ENCODE data around the gene PIGU. TPM values are rescaled to one million over a fixed set of nuclear protein-coding genes. Genes with fewer than 3 reads are reported as not detected.
"Not testable (repeated sequence)": the region's sequence is repeated elsewhere in the genome, so short reads cannot be mapped to it uniquely, and the experiment has no call there.

PIGU gene
- total and polyA plus RNA-seq, 2 donors (not counting 1 experiment from before 2014, with no cell fraction given) = 6.4 to 42.6 TPM

DNA sequence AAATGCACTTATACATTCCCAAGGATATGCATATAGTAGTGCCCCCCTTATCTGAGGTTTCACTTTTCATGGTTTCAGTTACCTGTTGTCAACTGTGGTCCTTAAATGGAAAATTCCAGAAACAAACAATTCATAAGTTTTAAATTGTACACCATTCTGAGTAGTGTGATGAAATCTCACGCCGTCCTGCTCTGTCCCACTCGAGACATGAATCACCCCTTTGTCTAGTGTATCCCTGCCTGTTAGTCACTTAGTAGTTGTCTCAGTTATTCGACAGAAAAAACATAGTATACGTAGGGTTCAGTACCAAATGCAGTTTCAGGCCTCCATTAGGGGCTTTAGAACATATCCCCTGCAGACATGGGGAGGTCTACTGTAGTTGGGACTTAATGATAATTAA lies 61.4 kb downstream of the PIGU start:
- H3K9ac ChIP-seq (ENCODE audit: insufficient read depth, low read length) = no peak overlapping the region
- no peak overlapping the region for H3K4me3 ChIP-seq (replicated peaks in 1 of 4; ENCODE audit: control extremely low read depth in 1 of 4, insufficient read depth in 1 of 4, low read depth in 3 of 4, low read length in 4 of 4)
- no peaks in the 10 kb centered on the region for H3K9me3 ChIP-seq (ENCODE audit: control insufficient read depth, insufficient read depth, low read depth, low read length)
- peak in 1 of 2 donors; percentile 39 for DNase-seq (ENCODE audit: low read depth in 2 of 2)
- H3K79me2 ChIP-seq (ENCODE audit: control insufficient read depth, insufficient read depth, low read length) = no peaks in the 10 kb centered on the region
- H2AFZ ChIP-seq (ENCODE audit: low read length) = no peak overlapping the region
- no peaks in the 10 kb centered on the region for H3K36me3 ChIP-seq (ENCODE audit: control insufficient read depth, insufficient read depth, low read length)
- H3K27me3 ChIP-seq (ENCODE audit: control insufficient read depth, insufficient read depth, low read length) = no peaks in the 10 kb centered on the region
- no peak for TF ChIP-seq EZH2 (IDR thresholded peaks at IDR 0.05; ENCODE audit: low read length, missing control alignments)
- TF ChIP-seq, protein P1, sequence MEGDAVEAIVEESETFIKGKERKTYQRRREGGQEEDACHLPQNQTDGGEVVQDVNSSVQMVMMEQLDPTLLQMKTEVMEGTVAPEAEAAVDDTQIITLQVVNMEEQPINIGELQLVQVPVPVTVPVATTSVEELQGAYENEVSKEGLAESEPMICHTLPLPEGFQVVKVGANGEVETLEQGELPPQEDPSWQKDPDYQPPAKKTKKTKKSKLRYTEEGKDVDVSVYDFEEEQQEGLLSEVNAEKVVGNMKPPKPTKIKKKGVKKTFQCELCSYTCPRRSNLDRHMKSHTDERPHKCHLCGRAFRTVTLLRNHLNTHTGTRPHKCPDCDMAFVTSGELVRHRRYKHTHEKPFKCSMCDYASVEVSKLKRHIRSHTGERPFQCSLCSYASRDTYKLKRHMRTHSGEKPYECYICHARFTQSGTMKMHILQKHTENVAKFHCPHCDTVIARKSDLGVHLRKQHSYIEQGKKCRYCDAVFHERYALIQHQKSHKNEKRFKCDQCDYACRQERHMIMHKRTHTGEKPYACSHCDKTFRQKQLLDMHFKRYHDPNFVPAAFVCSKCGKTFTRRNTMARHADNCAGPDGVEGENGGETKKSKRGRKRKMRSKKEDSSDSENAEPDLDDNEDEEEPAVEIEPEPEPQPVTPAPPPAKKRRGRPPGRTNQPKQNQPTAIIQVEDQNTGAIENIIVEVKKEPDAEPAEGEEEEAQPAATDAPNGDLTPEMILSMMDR (conservative IDR thresholded peaks at IDR 0.05 in 1 of 2, IDR thresholded peaks at IDR 0.05 in 1 of 2; ENCODE audit: low read depth in 1 of 2, low read length in 2 of 2) = no peak
- no peaks in the 10 kb centered on the region for H4K20me1 ChIP-seq (ENCODE audit: control insufficient read depth, extremely low read depth, insufficient read depth, low read length)
- H3K4me2 ChIP-seq (ENCODE audit: extremely low read depth, insufficient read depth, low read length) = no peak overlapping the region
- no peak overlapping the region for H3K27ac ChIP-seq (ENCODE audit: insufficient read depth, low read length)
- no peaks in the 10 kb centered on the region for H3K4me1 ChIP-seq (ENCODE audit: control insufficient read depth, extremely low read depth, insufficient read depth, low read length)

DNA sequence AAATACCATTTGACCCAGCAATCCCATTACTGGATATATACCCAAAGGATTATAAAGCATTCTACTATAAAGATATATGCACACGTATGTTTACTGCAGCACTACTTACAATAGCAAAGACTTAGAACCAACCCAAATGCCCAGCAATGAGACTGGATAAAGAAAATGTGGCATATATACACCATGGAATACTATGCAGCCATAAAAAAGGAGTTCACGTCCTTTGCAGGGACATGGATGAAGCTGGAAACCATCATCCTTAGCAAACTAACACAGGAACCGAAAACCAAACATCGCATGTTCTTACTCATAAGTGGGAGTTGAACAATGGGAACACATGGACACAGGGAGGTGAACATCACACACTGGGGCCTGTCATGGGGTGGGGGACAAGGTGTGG lies 64.9 kb downstream of the PIGU start:
- H3K4me1 ChIP-seq (ENCODE audit: control insufficient read depth, extremely low read depth, insufficient read depth, low read length); H3K27me3 ChIP-seq (ENCODE audit: control insufficient read depth, insufficient read depth, low read length); H3K9ac ChIP-seq (ENCODE audit: insufficient read depth, low read length); H3K27ac ChIP-seq (ENCODE audit: insufficient read depth, low read length); H3K9me3 ChIP-seq (ENCODE audit: control insufficient read depth, insufficient read depth, low read depth, low read length); H3K36me3 ChIP-seq (ENCODE audit: control insufficient read depth, insufficient read depth, low read length); H3K4me2 ChIP-seq (ENCODE audit: extremely low read depth, insufficient read depth, low read length); H2AFZ ChIP-seq (ENCODE audit: low read length); DNase-seq (ENCODE audit: low read depth in 2 of 2); H3K79me2 ChIP-seq (ENCODE audit: control insufficient read depth, insufficient read depth, low read length); H3K4me3 ChIP-seq (replicated peaks in 1 of 4; ENCODE audit: control extremely low read depth in 1 of 4, insufficient read depth in 1 of 4, low read depth in 3 of 4, low read length in 4 of 4); H4K20me1 ChIP-seq (ENCODE audit: control insufficient read depth, extremely low read depth, insufficient read depth, low read length): not testable (repeated sequence)

DNA sequence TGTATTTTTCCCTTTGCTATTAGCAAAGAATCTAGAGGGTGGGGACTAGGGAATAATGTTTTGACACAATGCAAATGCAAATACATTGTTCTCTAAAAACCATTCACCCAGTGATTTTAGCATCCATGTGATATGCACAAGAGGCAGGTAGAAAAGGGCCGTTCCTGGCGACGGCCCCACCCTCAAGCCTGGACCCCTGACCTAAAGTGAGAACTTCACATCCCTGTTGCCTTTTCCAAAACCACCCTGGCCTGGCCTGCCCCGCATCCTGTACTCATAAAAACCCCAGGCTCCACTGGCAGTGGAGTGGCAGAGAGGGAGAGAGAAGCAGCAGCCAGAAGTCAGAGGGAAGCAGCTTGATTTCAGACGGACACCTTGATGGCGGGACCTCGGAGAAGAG lies 69.8 kb downstream of the PIGU start:
- Histone ChIP-seq H4K20me1 (ENCODE audit: control insufficient read depth, extremely low read depth, insufficient read depth, low read length) (no peaks in the 10 kb centered on the region), H3K79me2 (ENCODE audit: control insufficient read depth, insufficient read depth, low read length) (no peaks in the 10 kb centered on the region), H3K36me3 (ENCODE audit: control insufficient read depth, insufficient read depth, low read length) (no peaks in the 10 kb centered on the region), H2AFZ (ENCODE audit: low read length) (no peak overlapping the region), H3K4me3 (replicated peaks in 1 of 4; ENCODE audit: control extremely low read depth in 1 of 4, insufficient read depth in 1 of 4, low read depth in 3 of 4, low read length in 4 of 4) (no peak overlapping the region), H3K4me1 (ENCODE audit: control insufficient read depth, extremely low read depth, insufficient read depth, low read length) (no peaks in the 10 kb centered on the region), H3K9me3 (ENCODE audit: control insufficient read depth, insufficient read depth, low read depth, low read length) (no peaks in the 10 kb centered on the region), H3K4me2 (ENCODE audit: extremely low read depth, insufficient read depth, low read length) (no peak overlapping the region), H3K27me3 (ENCODE audit: control insufficient read depth, insufficient read depth, low read length) (no peaks in the 10 kb centered on the region), H3K9ac (ENCODE audit: insufficient read depth, low read length) (no peak overlapping the region), H3K27ac (ENCODE audit: insufficient read depth, low read length) (no peak overlapping the region)
- DNase-seq (ENCODE audit: low read depth in 2 of 2) = no peak
- no peak for TF ChIP-seq EZH2 (IDR thresholded peaks at IDR 0.05; ENCODE audit: low read length, missing control alignments)
- TF ChIP-seq, protein P1 (conservative IDR thresholded peaks at IDR 0.05 in 1 of 2, IDR thresholded peaks at IDR 0.05 in 1 of 2; ENCODE audit: low read depth in 1 of 2, low read length in 2 of 2) = no peak
